H1 (cell line): ENCODE measurements around the gene KCNJ10. TPM values are rescaled to one million over a fixed set of nuclear protein-coding genes. Genes with fewer than 3 reads are reported as not detected.

Experiments
- CTCF ChIA-PET: fragments of 300-600 bp; sonication (Branson Sonifier 250); formaldehyde crosslinking; loops from one replicate; lab custom pipeline; 2021; ENCODE audit not compliant: partially characterized antibody; lab: Charles Lee
- POLR2A ChIA-PET: fragments of 300-600 bp; sonication (Branson Sonifier 250); formaldehyde crosslinking; loops from one replicate; lab custom pipeline; 2021; ENCODE audit warnings: inconsistent platforms; ENCODE audit not compliant: partially characterized antibody; lab: Charles Lee
- DNase-seq, 2 experiments: peaks; one replicate each; pipeline versions ENCODE4 v3.0.0 to v3.0.0-alpha.2; 2010 to 2022; ENCODE audit warnings: low spot score in 2 of 2, low read depth in 1 of 2, mixed read lengths in 1 of 2
- FAIRE-seq: peaks from 2 replicates; lab custom pipeline; 2011; peaks lifted over from hg19 to GRCh38; lab: Jason Lieb, UNC
- H2AFZ ChIP-seq: 2 replicates; pipeline ENCODE4 v1.8.1; 2012; ENCODE audit warnings: low read length, inconsistent platforms
- H2AK5ac ChIP-seq: 2 replicates; pipeline ENCODE4 v1.6.1; 2013; ENCODE audit warnings: low read depth, low read length
- H2BK120ac ChIP-seq: replicated peaks from 2 replicates; pipeline ENCODE3; 2013; ENCODE audit warnings: low read depth, low read length, inconsistent platforms
- H2BK12ac ChIP-seq: 2 replicates; pipeline ENCODE4 v1.6.1; 2013; ENCODE audit warnings: low read depth, low read length
- H2BK15ac ChIP-seq: 2 replicates; pipeline ENCODE4 v1.6.1; 2013; ENCODE audit warnings: low read length
- H2BK20ac ChIP-seq: 2 replicates; pipeline ENCODE4 v1.6.1; 2013; ENCODE audit warnings: low read length
- H2BK5ac ChIP-seq: 2 replicates; pipeline ENCODE4 v1.6.1; 2013; ENCODE audit warnings: low read depth, low read length
- H3K14ac ChIP-seq: 2 replicates; pipeline ENCODE4 v1.6.1; 2013; ENCODE audit warnings: inconsistent platforms; ENCODE audit not compliant: insufficient read length
- H3K18ac ChIP-seq: 2 replicates; pipeline ENCODE4 v1.6.1; 2013; ENCODE audit warnings: low read length; ENCODE audit errors: extremely low read depth
- H3K23ac ChIP-seq: 2 replicates; pipeline ENCODE4 v1.6.1; 2013; ENCODE audit warnings: inconsistent platforms; ENCODE audit not compliant: insufficient read length
- H3K23me2 ChIP-seq: 2 replicates; pipeline ENCODE4 v1.6.1; 2013; ENCODE audit warnings: low read depth, low read length
- H3K27ac ChIP-seq: 2 replicates; pipeline ENCODE4 v1.6.1; 2011; ENCODE audit warnings: low read depth, low read length, inconsistent platforms
- H3K27me3 ChIP-seq, 4 experiments: replicated peaks in 1 of 4; 1 replicate in 1 of 4; 2 replicates in 3 of 4; pipeline versions ENCODE4 v1.6.1 to v1.8.1; 2011 to 2013; ENCODE audit warnings: low read length in 3 of 4, mild to moderate bottlenecking in 3 of 4, inconsistent platforms in 2 of 4, mixed read lengths in 2 of 4, moderate library complexity in 1 of 4; ENCODE audit not compliant: control insufficient read depth in 3 of 4, insufficient read depth in 3 of 4; ENCODE audit errors: extremely low read depth in 1 of 4
- H3K36me3 ChIP-seq, 4 experiments: 2 replicates each; pipeline versions ENCODE4 v1.6.1 to v1.8.1; 2011 to 2013; ENCODE audit warnings: mild to moderate bottlenecking in 4 of 4, low read length in 3 of 4, moderate library complexity in 2 of 4, control low read depth in 1 of 4, inconsistent platforms in 1 of 4; ENCODE audit not compliant: insufficient read depth in 4 of 4, control insufficient read depth in 2 of 4
- H3K4ac ChIP-seq: replicated peaks from 2 replicates; pipeline ENCODE3; 2013; ENCODE audit warnings: low read length, low read depth, mixed read lengths, inconsistent platforms; ENCODE audit not compliant: insufficient read length
- H3K4me1 ChIP-seq, 4 experiments: replicated peaks in 1 of 4; 1 replicate in 1 of 4; 2 replicates in 3 of 4; pipeline versions ENCODE4 v1.6.1 to v1.8.1; 2011 to 2013; ENCODE audit warnings: low read length in 3 of 4, inconsistent platforms in 2 of 4, mixed read lengths in 1 of 4; ENCODE audit not compliant: insufficient read depth in 4 of 4, control insufficient read depth in 3 of 4
- H3K4me2 ChIP-seq, 2 experiments: 2 replicates each; pipeline versions ENCODE4 v1.6.1 to v1.8.1; 2011 to 2013; ENCODE audit warnings: low read depth in 2 of 2, low read length in 2 of 2, control low read depth in 1 of 2, inconsistent platforms in 1 of 2, mild to moderate bottlenecking in 1 of 2; ENCODE audit not compliant: insufficient read depth in 1 of 2
- H3K4me3 ChIP-seq, 4 experiments: fragments of 200-600, 300-600 bp in 1 of 4; sonication (generic), shearing (Covaris generic), sonication (Bioruptor Twin) in 1 of 4; 2 replicates each; pipeline versions ENCODE4 v1.5.1 to v1.8.1; 2011 to 2016; ENCODE audit warnings: low read length in 4 of 4, low read depth in 3 of 4, control low read depth in 2 of 4, inconsistent platforms in 2 of 4, mild to moderate bottlenecking in 2 of 4, mixed read lengths in 1 of 4, moderate library complexity in 1 of 4; ENCODE audit not compliant: insufficient read depth in 2 of 4; ENCODE audit errors: extremely low read depth in 1 of 4
- H3K56ac ChIP-seq: replicated peaks from 2 replicates; pipeline ENCODE3; 2013; ENCODE audit warnings: low read depth, mild to moderate bottlenecking, mixed read lengths, low read length, inconsistent platforms; ENCODE audit not compliant: insufficient read length
- H3K79me1 ChIP-seq: 2 replicates; pipeline ENCODE4 v1.6.1; 2013; ENCODE audit warnings: low read depth, low read length, control low read depth
- H3K79me2 ChIP-seq, 2 experiments: 2 replicates each; pipeline versions ENCODE4 v1.6.1 to v1.8.1; 2012 to 2013; ENCODE audit warnings: low read length in 2 of 2, mild to moderate bottlenecking in 2 of 2, inconsistent platforms in 1 of 2; ENCODE audit not compliant: insufficient read depth in 2 of 2, control insufficient read depth in 1 of 2
- H3K9ac ChIP-seq, 4 experiments: replicated peaks in 1 of 4; 1 replicate in 1 of 4; 2 replicates in 3 of 4; pipeline versions ENCODE4 v1.6.1 to v1.8.1; 2011 to 2013; ENCODE audit warnings: low read depth in 3 of 4, low read length in 3 of 4, control low read depth in 2 of 4, mild to moderate bottlenecking in 2 of 4, moderate library complexity in 2 of 4, inconsistent platforms in 1 of 4; ENCODE audit errors: extremely low read depth in 1 of 4
- H3K9me3 ChIP-seq, 2 experiments: 2 replicates each; pipeline versions ENCODE4 v1.6.1 to v1.8.1; 2012 to 2013; ENCODE audit warnings: mild to moderate bottlenecking in 2 of 2, moderate library complexity in 2 of 2, control low read depth in 1 of 2, inconsistent platforms in 1 of 2, low read depth in 1 of 2, low read length in 1 of 2, mixed read lengths in 1 of 2; ENCODE audit not compliant: insufficient read depth in 2 of 2
- H4K20me1 ChIP-seq, 2 experiments: replicated peaks in 1 of 2; 2 replicates each; pipeline versions ENCODE3 to v1.8.1; 2011 to 2013; ENCODE audit warnings: inconsistent platforms in 2 of 2, low read length in 2 of 2, mild to moderate bottlenecking in 1 of 2; ENCODE audit not compliant: insufficient read depth in 2 of 2, control insufficient read depth in 1 of 2
- H4K5ac ChIP-seq: 2 replicates; pipeline ENCODE4 v1.6.1; 2013; ENCODE audit warnings: low read length, low read depth, mixed read lengths, inconsistent platforms; ENCODE audit not compliant: insufficient read length
- H4K8ac ChIP-seq: 2 replicates; pipeline ENCODE4 v1.8.0; 2013; ENCODE audit warnings: mild to moderate bottlenecking, moderate library complexity, low read length, inconsistent platforms; ENCODE audit not compliant: insufficient read depth; ENCODE audit errors: extremely low read depth
- H4K91ac ChIP-seq: replicated peaks from 2 replicates; pipeline ENCODE3; 2013; ENCODE audit warnings: low read length, mixed read lengths, inconsistent platforms; ENCODE audit not compliant: insufficient read length
- CREB1 ChIP-seq: IDR thresholded peaks from 2 replicates; pipeline ENCODE4 v1.6.1; 2012; ENCODE audit warnings: inconsistent platforms
- MAX ChIP-seq: IDR thresholded peaks from 2 replicates; pipeline ENCODE4 v1.6.1; 2012; ENCODE audit warnings: inconsistent platforms
- WGBS, 2 experiments: shearing (Covaris generic) in 1 of 2; methylation state at CpG; one replicate each; pipeline versions ENCODE4 v1.1.6 to v1.1.7; 2013 to 2015; ENCODE audit warnings: low lambda C conversion rate in 2 of 2, mixed read lengths in 2 of 2, inconsistent platforms in 1 of 2, low coverage in 1 of 2, missing lambda C conversion rate in 1 of 2; ENCODE audit not compliant: insufficient replicate concordance in 2 of 2, insufficient coverage in 1 of 2, insufficient read length in 1 of 2; ENCODE audit errors: extremely low coverage in 1 of 2, missing lambda C conversion rate in 1 of 2; 5-methylcytosine and 5-hydroxymethylcytosine counted together
- polyA plus RNA-seq, 7 experiments: library from polyadenylated mRNA; depleted of rRNA in 3 of 7; stranded (reverse) in 5 of 7; unstranded in 2 of 7; fragments of >200 nt in 5 of 7; fragments of 200-250 nt in 2 of 7; gene quantifications; 1 replicate in 5 of 7; 2 replicates in 1 of 7; 4 replicates in 1 of 7; pipeline versions ENCODE4 v1.2.1 to v1.2.3, GENCODE V29; 2011 to 2013; ENCODE audit warnings: missing spikeins in 2 of 7, mixed read lengths in 2 of 7
- total RNA-seq: library from RNA; stranded (reverse); fragmentation: NEBNext Ultra II Directional; extraction: Animal tissue kit (Norgen Biotek cat#: 25700); gene quantifications from 2 replicates; pipeline ENCODE4 v1.2.1, GENCODE V29; 2021

KCNJ10 gene
- total and polyA plus RNA-seq, 2 of the 8 experiments (the other 6 are each of a cell fraction or from before 2014, with no cell fraction given) = 1.7 to 2.4 TPM

- H3K27ac ChIP-seq = no peak overlapping the region
- H4K20me1 ChIP-seq = no peaks in the 10 kb centered on the region
- H3K36me3 ChIP-seq = no peaks in the 10 kb centered on the region
- no peaks in the 10 kb centered on the region for H3K79me1 ChIP-seq
- no peak overlapping the region for H3K23ac ChIP-seq
- no peak overlapping the region for H3K18ac ChIP-seq
- no peak overlapping the region for H3K9ac ChIP-seq
- no peaks in the 10 kb centered on the region; a peak in 1 of 7 replicates for H3K4me1 ChIP-seq
- H2BK5ac ChIP-seq = no peak overlapping the region
- no peak for FAIRE-seq
- H4K91ac ChIP-seq = no peak overlapping the region
- no peak overlapping the region for H2BK20ac ChIP-seq
- no peak for DNase-seq
- POLR2A ChIA-PET = no interaction called here
- no peak overlapping the region for H2BK15ac ChIP-seq
- H4K5ac ChIP-seq = no peak overlapping the region
- H3K23me2 ChIP-seq = no peaks in the 10 kb centered on the region
- no peaks in the 10 kb centered on the region for H3K27me3 ChIP-seq
- H2AFZ ChIP-seq = no peak overlapping the region
- H2AK5ac ChIP-seq = no peak overlapping the region
- no peak overlapping the region for H3K4me2 ChIP-seq
- H3K9me3 ChIP-seq = no peaks in the 10 kb centered on the region
- H3K56ac ChIP-seq = no peak overlapping the region
- H3K4me3 ChIP-seq = no peak overlapping the region
- WGBS, 2 experiments = 81% methylated on average over 5 of the region's 5 CpGs; no CpG with 5 or more reads in 1 of the 2 experiments
- no peaks in the 10 kb centered on the region for H3K79me2 ChIP-seq
- TF ChIP-seq CREB1 (no peak), MAX (no peak)
- CTCF ChIA-PET = interaction anchor here (0.5 to 35.5 kb wide), 2 partner anchors 44 to 109 kb away, joined by 3 to 696 read pairs; no protein-coding TSS in a partner anchor
- no peak overlapping the region for H3K14ac ChIP-seq
- H4K8ac ChIP-seq = no peak overlapping the region
- no peak overlapping the region for H2BK12ac ChIP-seq
- no peak overlapping the region for H3K4ac ChIP-seq
- no peak overlapping the region for H2BK120ac ChIP-seq
Measured at GRCh38 chr1:159960721-159961381, 109.1 kb downstream of the KCNJ10 start.
